Endothelial cell of umbilical vein (primary cell): ENCODE measurements around the gene SKIC3. TPM values are rescaled to one million over a fixed set of nuclear protein-coding genes. Genes with fewer than 3 reads are reported as not detected.

Experiments used
- BruUV-seq: library from RNA; stranded (reverse); fragments of 400-500 nt; replicated peaks from 2 replicates; lab custom pipeline; 2021; lab: Mats Ljungman, UMichigan
- CTCF ChIA-PET: fragments of 300-600, 350-600 bp; sonication (Branson Sonifier 250); formaldehyde crosslinking; loops from one replicate; lab custom pipeline; 2021; ENCODE audit warnings: antibody characterized with exemption, inconsistent platforms; lab: Charles Lee
- POLR2A ChIA-PET: fragments of 300-600, 350-600 bp; sonication (Branson Sonifier 250); formaldehyde crosslinking; loops from one replicate; lab custom pipeline; 2021; ENCODE audit warnings: antibody characterized with exemption, inconsistent platforms; lab: Charles Lee
- DNase-seq: peaks from one replicate; pipeline ENCODE4 v3.0.0-alpha.2; 2011; ENCODE audit warnings: low read depth, low spot score
- FAIRE-seq: peaks from 2 replicates; lab custom pipeline; 2011; peaks lifted over from hg19 to GRCh38; lab: Jason Lieb, UNC
- H2AFZ ChIP-seq: 2 replicates; pipeline ENCODE4 v1.6.0; 2012; ENCODE audit warnings: low read depth, low read length, control low read depth, inconsistent platforms
- H3K27ac ChIP-seq: 2 replicates; pipeline ENCODE4 v1.5.1; 2011; ENCODE audit warnings: low read depth, mild to moderate bottlenecking, control low read depth, low read length, moderate library complexity; ENCODE audit not compliant: insufficient read depth
- H3K27me3 ChIP-seq, 2 experiments: 2 replicates each; pipeline versions ENCODE4 v1.6.0 to v1.6.1; 2011; ENCODE audit warnings: low read length in 2 of 2, mixed read lengths in 1 of 2; ENCODE audit not compliant: control insufficient read depth in 2 of 2, insufficient read depth in 2 of 2
- H3K36me3 ChIP-seq, 2 experiments: 2 replicates in 1 of 2; 3 replicates in 1 of 2; pipeline ENCODE4 v1.5.1; 2011; ENCODE audit warnings: low read length in 2 of 2, mild to moderate bottlenecking in 1 of 2, moderate library complexity in 1 of 2; ENCODE audit not compliant: control insufficient read depth in 2 of 2, insufficient read depth in 2 of 2; ENCODE audit errors: extremely low read depth in 1 of 2
- H3K4me1 ChIP-seq: 3 replicates; pipeline ENCODE4 v1.5.1; 2011; ENCODE audit warnings: mild to moderate bottlenecking, low read length; ENCODE audit not compliant: control insufficient read depth, insufficient read depth; ENCODE audit errors: extremely low read depth
- H3K4me2 ChIP-seq: 2 replicates; pipeline ENCODE4 v1.6.1; 2011; ENCODE audit warnings: low read length, control low read depth, mixed read lengths; ENCODE audit not compliant: insufficient read depth
- H3K4me3 ChIP-seq, 3 experiments: fragments of 200-600 bp in 1 of 3; sonication (generic), shearing (Covaris generic) in 1 of 3; replicated peaks in 1 of 3; 2 replicates each; pipeline ENCODE4 v1.5.1; 2011 to 2016; ENCODE audit warnings: control low read depth in 3 of 3, low read length in 3 of 3, mild to moderate bottlenecking in 2 of 3, inconsistent platforms in 1 of 3, low read depth in 1 of 3, moderate library complexity in 1 of 3; ENCODE audit not compliant: insufficient read depth in 1 of 3
- H3K79me2 ChIP-seq: 2 replicates; pipeline ENCODE4 v1.6.0; 2012; ENCODE audit warnings: low read length, inconsistent platforms; ENCODE audit not compliant: control insufficient read depth, insufficient read depth
- H3K9ac ChIP-seq: replicated peaks from 2 replicates; pipeline ENCODE3; 2011; ENCODE audit warnings: low read length, control low read depth; ENCODE audit not compliant: insufficient read depth; ENCODE audit errors: extremely low read depth
- H3K9me1 ChIP-seq: replicated peaks from 3 replicates; pipeline ENCODE4 v1.6.0; 2011; ENCODE audit warnings: mild to moderate bottlenecking, low read length; ENCODE audit not compliant: control insufficient read depth, insufficient read depth; ENCODE audit errors: extremely low read depth
- H3K9me3 ChIP-seq: replicated peaks from 2 replicates; pipeline ENCODE4 v1.5.1; 2012; ENCODE audit warnings: low read length, inconsistent platforms; ENCODE audit not compliant: control insufficient read depth, insufficient read depth
- H4K20me1 ChIP-seq: replicated peaks from 2 replicates; pipeline ENCODE3; 2011; ENCODE audit warnings: mild to moderate bottlenecking, low read length; ENCODE audit not compliant: control insufficient read depth, insufficient read depth; ENCODE audit errors: extremely low read depth
- CTCF ChIP-seq, 2 donors: IDR thresholded peaks; 1 replicate in 1 of 2; 2 replicates in 1 of 2; pipeline ENCODE4 v1.5.1; 2011; ENCODE audit warnings: low read length in 2 of 2, mild to moderate bottlenecking in 2 of 2, moderate library complexity in 2 of 2, control low read depth in 1 of 2, inconsistent platforms in 1 of 2, low read depth in 1 of 2; ENCODE audit not compliant: insufficient read depth in 1 of 2; ENCODE audit errors: extremely low read depth in 1 of 2
- EZH2 ChIP-seq: IDR thresholded peaks from 2 replicates; pipeline ENCODE4 v1.6.1; 2012; ENCODE audit warnings: borderline replicate concordance, low read depth, mild to moderate bottlenecking, moderate library complexity, low read length, inconsistent platforms; ENCODE audit not compliant: severe bottlenecking
- FOS ChIP-seq: IDR thresholded peaks from 2 replicates; pipeline ENCODE4 v1.6.1; 2011; ENCODE audit warnings: mild to moderate bottlenecking, low read length, moderate library complexity, borderline replicate concordance; ENCODE audit not compliant: insufficient read depth
- GATA2 ChIP-seq: IDR thresholded peaks from 2 replicates; pipeline ENCODE4 v1.7.0; 2011; ENCODE audit warnings: low read depth, mild to moderate bottlenecking, moderate library complexity, mixed read lengths, low read length; ENCODE audit not compliant: insufficient read length, insufficient read depth
- JUN ChIP-seq: IDR thresholded peaks from 2 replicates; pipeline ENCODE4 v1.6.1; 2011; ENCODE audit warnings: borderline replicate concordance, low read depth; ENCODE audit not compliant: insufficient read length, insufficient read depth
- MAX ChIP-seq: IDR thresholded peaks from 2 replicates; pipeline ENCODE4 v1.6.1; 2011; ENCODE audit not compliant: insufficient read depth, insufficient read length
- MYC ChIP-seq: IDR thresholded peaks from one replicate; pipeline ENCODE4 v1.6.1; 2011; ENCODE audit warnings: mild to moderate bottlenecking, low read depth, low read length
- POLR2A ChIP-seq: IDR thresholded peaks from 2 replicates; pipeline ENCODE4 v1.6.1; 2012; ENCODE audit warnings: low read depth, mild to moderate bottlenecking, control low read depth, low read length
- POLR2AphosphoS5 ChIP-seq: IDR thresholded peaks from 2 replicates; pipeline ENCODE4 v1.6.1; 2012; ENCODE audit warnings: low read depth, mild to moderate bottlenecking, control low read depth, low read length, moderate library complexity; ENCODE audit not compliant: insufficient read depth
- dilution Hi-C: fragments of 300-500 bp; cut with MboI; formaldehyde crosslinking; loops from one replicate; pipeline ENCODE4 v1.15.0; 2019; ENCODE audit warnings: low sequenced_read_pairs; ENCODE audit not compliant: extremely low pct_ligation_motif_present
- intact Hi-C: fragments of 100-400 bp; cut with micrococcal nuclease; formaldehyde crosslinking; loops from one replicate; pipeline ENCODE4 v1.10.0; 2022
- polyA plus RNA-seq, 4 experiments: library from polyadenylated mRNA; depleted of rRNA in 3 of 4; stranded (reverse) in 3 of 4; unstranded in 1 of 4; fragments of >200 nt; gene quantifications; 2 replicates each; pipeline versions ENCODE4 v1.2.1 to v1.2.3, GENCODE V29; 2011 to 2012; ENCODE audit warnings: missing spikeins in 1 of 4
- total RNA-seq: library from RNA; stranded (reverse); gene quantifications from 2 replicates; pipeline ENCODE4 v1.2.3, GENCODE V29; 2021

Gene SKIC3
- total and polyA plus RNA-seq, 2 donors (not counting 3 experiments of a cell fraction or from before 2014, with no cell fraction given): 18.8 to 100 TPM

GRCh38 chr5:95572016-95572415 lies 17.2 kb upstream of the SKIC3 start:
- H3K27me3 ChIP-seq: no peaks in the 10 kb centered on the region
- dilution Hi-C loops: no loop called here
- intact Hi-C loops: no loop called here
- ChIA-PET POLR2A (no interaction called here), CTCF (no interaction called here)
- no peaks in the 10 kb centered on the region for H3K9me1 ChIP-seq
- no peak for DNase-seq
- H3K36me3 ChIP-seq: peaks cover 0 to 2% of the 10 kb centered on the region in 2 experiments
- no peaks in the 10 kb centered on the region for H3K4me1 ChIP-seq
- no peak for FAIRE-seq
- H4K20me1 ChIP-seq: no peaks in the 10 kb centered on the region
- no peaks in the 10 kb centered on the region for H3K9me3 ChIP-seq
- no peak overlapping the region for H3K27ac ChIP-seq
- no peaks in the 10 kb centered on the region for H3K79me2 ChIP-seq
- no peak overlapping the region for H3K9ac ChIP-seq
- no peak overlapping the region for H3K4me3 ChIP-seq
- no peak overlapping the region for H3K4me2 ChIP-seq
- no peak for TF ChIP-seq GATA2
- no peak for TF ChIP-seq MYC
- no peak for TF ChIP-seq MAX
- no peak for TF ChIP-seq EZH2
- TF ChIP-seq POLR2AphosphoS5: no peak
- no peak for TF ChIP-seq POLR2A
- TF ChIP-seq FOS: no peak
- no peak for TF ChIP-seq JUN
- TF ChIP-seq CTCF (IDR thresholded peaks at IDR 0.05; ENCODE audit: extremely low read depth in 1 of 2, insufficient read depth in 1 of 2, low read depth in 1 of 2, low read length in 2 of 2): no peak
- H2AFZ ChIP-seq: no peak overlapping the region
- no TSS peak for BruUV-seq
